IMR-90 (cell line): ENCODE data around the gene CALY. TPM values are rescaled to one million over a fixed set of nuclear protein-coding genes. Genes with fewer than 3 reads are reported as not detected.

Experiments
- ATAC-seq: fragments of 200-7000 bp; cut with Tn5 transposase; 2 replicates; pipeline ENCODE4 v1.9.1; 2020; ENCODE audit warnings: low read depth, mild to moderate bottlenecking, moderate library complexity
- BruUV-seq: library from RNA; stranded (reverse); fragments of 400-500 nt; replicated peaks from 2 replicates; lab custom pipeline; 2021; lab: Mats Ljungman, UMichigan
- CTCF ChIA-PET: fragments of 300-600 bp; formaldehyde crosslinking; extraction: SDS; loops from one replicate; lab custom pipeline; 2021; ENCODE audit warnings: antibody characterized with exemption; lab: Yijun Ruan, JAX
- POLR2A ChIA-PET: fragments of 300-600 bp; sonication (Branson Sonifier 250); formaldehyde crosslinking; loops from one replicate; lab custom pipeline; 2022; ENCODE audit warnings: antibody characterized with exemption; ENCODE audit not compliant: unreplicated experiment; lab: Charles Lee
- DNase-seq: peaks from one replicate; pipeline ENCODE4 v3.0.0; 2013
- H2AFZ ChIP-seq: replicated peaks from 2 replicates; pipeline ENCODE3; 2013; ENCODE audit warnings: low read length, mild to moderate bottlenecking; ENCODE audit not compliant: poor library complexity
- H2AK5ac ChIP-seq: 2 replicates; pipeline ENCODE4 v1.6.1; 2013; ENCODE audit warnings: low read depth, low read length, inconsistent platforms
- H2AK9ac ChIP-seq: replicated peaks from 2 replicates; pipeline ENCODE3; 2013; ENCODE audit warnings: mild to moderate bottlenecking, low read depth, low read length, moderate library complexity; ENCODE audit not compliant: poor library complexity
- H2BK120ac ChIP-seq: 2 replicates; pipeline ENCODE4 v1.6.1; 2013; ENCODE audit warnings: low read depth, low read length, inconsistent platforms
- H2BK15ac ChIP-seq: 3 replicates; pipeline ENCODE4 v1.6.1; 2013; ENCODE audit warnings: low read depth, low read length, inconsistent platforms
- H2BK20ac ChIP-seq: 2 replicates; pipeline ENCODE4 v1.6.1; 2013; ENCODE audit warnings: low read depth, mild to moderate bottlenecking, inconsistent platforms, low read length, moderate library complexity
- H2BK5ac ChIP-seq: 2 replicates; pipeline ENCODE4 v1.6.1; 2013; ENCODE audit warnings: mild to moderate bottlenecking, low read depth, low read length, inconsistent platforms; ENCODE audit not compliant: poor library complexity, severe bottlenecking
- H3K14ac ChIP-seq: replicated peaks from 2 replicates; pipeline ENCODE4 v1.6.1; 2013; ENCODE audit warnings: low read depth, low read length, inconsistent platforms
- H3K18ac ChIP-seq: 2 replicates; pipeline ENCODE4 v1.6.1; 2013; ENCODE audit warnings: low read depth, low read length, control low read depth
- H3K23ac ChIP-seq: 2 replicates; pipeline ENCODE4 v1.6.1; 2013; ENCODE audit warnings: low read depth, low read length, inconsistent platforms
- H3K27ac ChIP-seq: 2 replicates; pipeline ENCODE4 v1.5.1; 2013; ENCODE audit warnings: mild to moderate bottlenecking, control low read depth, low read length; ENCODE audit not compliant: insufficient read depth
- H3K27me3 ChIP-seq: 2 replicates; pipeline ENCODE4 v1.6.1; 2013; ENCODE audit warnings: low read length; ENCODE audit not compliant: control insufficient read depth, insufficient read depth
- H3K36me3 ChIP-seq: 2 replicates; pipeline ENCODE4 v1.6.1; 2013; ENCODE audit warnings: low read length, mixed read lengths; ENCODE audit not compliant: control insufficient read depth, insufficient read depth
- H3K4ac ChIP-seq: 2 replicates; pipeline ENCODE4 v1.6.1; 2013; ENCODE audit warnings: low read depth, low read length, inconsistent platforms
- H3K4me1 ChIP-seq: 2 replicates; pipeline ENCODE4 v1.6.1; 2013; ENCODE audit warnings: low read length, mixed read lengths; ENCODE audit not compliant: control insufficient read depth, insufficient read depth
- H3K4me2 ChIP-seq: 2 replicates; pipeline ENCODE4 v1.6.1; 2013; ENCODE audit warnings: low read depth, mild to moderate bottlenecking, control low read depth, low read length, moderate library complexity
- H3K4me3 ChIP-seq: 2 replicates; pipeline ENCODE4 v1.5.1; 2013; ENCODE audit warnings: low read depth, mild to moderate bottlenecking, control low read depth, low read length, moderate library complexity; ENCODE audit not compliant: insufficient read depth
- H3K56ac ChIP-seq: 2 replicates; pipeline ENCODE4 v1.6.1; 2013; ENCODE audit warnings: low read length, inconsistent platforms; ENCODE audit not compliant: insufficient read depth; ENCODE audit errors: extremely low read depth
- H3K79me1 ChIP-seq, 2 experiments: 2 replicates each; pipeline ENCODE4 v1.6.1; 2013; ENCODE audit warnings: low read length in 2 of 2, inconsistent platforms in 1 of 2, low read depth in 1 of 2
- H3K9ac ChIP-seq: 2 replicates; pipeline ENCODE4 v1.6.1; 2013; ENCODE audit warnings: low read depth, low read length, control low read depth
- H3K9me1 ChIP-seq: 2 replicates; pipeline ENCODE4 v1.6.1; 2013; ENCODE audit warnings: low read length, inconsistent platforms; ENCODE audit not compliant: insufficient read depth
- H3K9me3 ChIP-seq: 2 replicates; pipeline ENCODE4 v1.6.1; 2013; ENCODE audit warnings: low read length; ENCODE audit not compliant: control insufficient read depth, insufficient read depth
- H4K20me1 ChIP-seq: 2 replicates; pipeline ENCODE4 v1.6.1; 2013; ENCODE audit warnings: low read length, inconsistent platforms; ENCODE audit not compliant: insufficient read depth
- H4K5ac ChIP-seq: 2 replicates; pipeline ENCODE4 v1.6.1; 2013; ENCODE audit warnings: mild to moderate bottlenecking, low read depth, low read length, control low read depth
- H4K8ac ChIP-seq, 2 experiments: 2 replicates each; pipeline ENCODE4 v1.6.1; 2013; ENCODE audit warnings: low read depth in 2 of 2, low read length in 2 of 2, control low read depth in 1 of 2, inconsistent platforms in 1 of 2
- H4K91ac ChIP-seq: 2 replicates; pipeline ENCODE4 v1.6.1; 2013; ENCODE audit warnings: low read depth, low read length, inconsistent platforms; ENCODE audit not compliant: insufficient read depth
- BHLHE40 ChIP-seq: fragments of 150-350 bp; IDR thresholded peaks from 2 replicates; pipeline ENCODE4 v1.6.1; 2016; ENCODE audit warnings: mild to moderate bottlenecking, low read depth, low read length
- CEBPB ChIP-seq: IDR thresholded peaks from 2 replicates; pipeline ENCODE4 v1.6.1; 2012; ENCODE audit warnings: low read depth, low read length, improper control_type of control experiment
- CHD1 ChIP-seq: IDR thresholded peaks from 2 replicates; pipeline ENCODE4 v1.6.1; 2012; ENCODE audit warnings: low read depth, low read length, improper control_type of control experiment
- MAFK ChIP-seq: IDR thresholded peaks from 2 replicates; pipeline ENCODE4 v1.6.1; 2012; ENCODE audit warnings: low read depth, low read length, improper control_type of control experiment
- POLR2A ChIP-seq: IDR thresholded peaks from 2 replicates; pipeline ENCODE4 v1.6.1; 2012; ENCODE audit warnings: mild to moderate bottlenecking, low read depth, low read length
- RAD21 ChIP-seq: IDR thresholded peaks from 2 replicates; pipeline ENCODE4 v1.6.1; 2012; ENCODE audit warnings: low read length, improper control_type of control experiment
- RFX5 ChIP-seq: IDR thresholded peaks from 2 replicates; pipeline ENCODE4 v1.8.0; 2012; ENCODE audit warnings: low read depth, mild to moderate bottlenecking, low read length, moderate library complexity
- WGBS, 2 experiments: methylation state at CpG; one replicate each; pipeline versions ENCODE4 v1.1.5 to v1.1.7; 2013; ENCODE audit warnings: missing lambda C conversion rate in 2 of 2; ENCODE audit not compliant: insufficient read length in 1 of 2; ENCODE audit errors: extremely low coverage in 2 of 2; 5-methylcytosine and 5-hydroxymethylcytosine counted together
- dilution Hi-C: fragments of 300-500 bp; cut with HindIII; formaldehyde crosslinking; loops from one replicate; pipeline ENCODE4 v1.14.3; 2018; ENCODE audit warnings: low sequenced_read_pairs; ENCODE audit not compliant: unreplicated experiment
- in situ Hi-C: fragments of 300-500 bp; cut with MboI; formaldehyde crosslinking; loops from 3 replicates; pipeline ENCODE4 v1.14.3; 2019; ENCODE audit warnings: low sequenced_read_pairs, inconsistent platforms, mixed read lengths
- intact Hi-C: fragments of 100-400 bp; cut with micrococcal nuclease; formaldehyde crosslinking; loops from 2 replicates; pipeline ENCODE4 v1.10.0; 2022
- polyA plus RNA-seq, 3 experiments: library from polyadenylated mRNA; depleted of rRNA; stranded (reverse); fragments of >200 nt; gene quantifications; 2 replicates each; pipeline ENCODE4 v1.2.3, GENCODE V29; 2012; ENCODE audit warnings: low replicate concordance in 1 of 3
- total RNA-seq: library from RNA; depleted of rRNA; stranded (reverse); fragments of >200 nt; gene quantifications from 2 replicates; pipeline ENCODE4 v1.2.3, GENCODE V29; 2012
- TF ChIP-seq, protein P1 (sequence below): conservative IDR thresholded peaks from 2 replicates; pipeline ENCODE4 v1.5.1; 2012; ENCODE audit warnings: mild to moderate bottlenecking, low read depth, low read length, improper control_type of control experiment
- TF ChIP-seq, protein P2 (sequence below): fragments of 150-350 bp; IDR thresholded peaks from 2 replicates; pipeline ENCODE4 v1.6.1; 2017; ENCODE audit warnings: mild to moderate bottlenecking, antibody characterized with exemption, low read length, low read depth

CALY gene
- total and polyA plus RNA-seq, 2 of the 4 experiments (the other 2 are of a cell fraction), result 0.34 TPM; not detected in 1

DNA sequence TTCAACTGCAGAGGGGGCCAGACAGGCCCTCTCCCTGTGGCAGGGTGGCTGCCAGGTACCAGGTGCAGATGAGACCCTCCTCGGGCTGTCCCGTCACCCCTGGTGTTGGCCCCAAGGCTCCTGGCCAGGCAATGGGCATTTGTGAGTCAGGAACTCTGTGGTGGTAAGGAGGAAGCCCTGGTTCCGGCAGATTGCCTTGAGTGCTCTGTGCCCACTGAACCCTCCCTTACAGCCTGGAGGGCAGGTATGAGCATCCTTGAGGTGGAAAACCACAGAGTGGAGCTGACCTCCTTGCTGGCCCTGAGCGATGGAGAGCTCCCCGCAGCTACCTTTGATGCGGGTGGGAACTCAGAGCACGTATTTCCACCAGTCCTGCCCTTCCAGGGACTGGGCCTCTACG, 44.3 kb upstream of the CALY start:
- no TSS peak for BruUV-seq
- H3K4me3 ChIP-seq, result no peak overlapping the region
- H3K23ac ChIP-seq, result no peak overlapping the region
- peaks cover 8% of the 10 kb centered on the region; the same call in 1 of the 2 replicates for H3K9me1 ChIP-seq
- H3K4me2 ChIP-seq, result no peak overlapping the region
- no peak overlapping the region for H3K4ac ChIP-seq
- no peak overlapping the region for H2AK5ac ChIP-seq
- intact Hi-C loops, result no loop called here
- no peak overlapping the region for H2AK9ac ChIP-seq
- no peak for ATAC-seq
- H3K9ac ChIP-seq, result no peak overlapping the region
- no peak for DNase-seq
- no peak overlapping the region for H3K27ac ChIP-seq
- H3K4me1 ChIP-seq, result peaks cover 5% of the 10 kb centered on the region
- no peaks in the 10 kb centered on the region for H3K27me3 ChIP-seq
- in situ Hi-C loops, result no loop called here
- no peak overlapping the region for H4K91ac ChIP-seq
- TF ChIP-seq BHLHE40, result no peak
- no peak for TF ChIP-seq CHD1
- no peak for TF ChIP-seq RFX5
- no peak for TF ChIP-seq RAD21
- no peak for TF ChIP-seq POLR2A
- no peak for TF ChIP-seq CEBPB
- TF ChIP-seq, protein P1, sequence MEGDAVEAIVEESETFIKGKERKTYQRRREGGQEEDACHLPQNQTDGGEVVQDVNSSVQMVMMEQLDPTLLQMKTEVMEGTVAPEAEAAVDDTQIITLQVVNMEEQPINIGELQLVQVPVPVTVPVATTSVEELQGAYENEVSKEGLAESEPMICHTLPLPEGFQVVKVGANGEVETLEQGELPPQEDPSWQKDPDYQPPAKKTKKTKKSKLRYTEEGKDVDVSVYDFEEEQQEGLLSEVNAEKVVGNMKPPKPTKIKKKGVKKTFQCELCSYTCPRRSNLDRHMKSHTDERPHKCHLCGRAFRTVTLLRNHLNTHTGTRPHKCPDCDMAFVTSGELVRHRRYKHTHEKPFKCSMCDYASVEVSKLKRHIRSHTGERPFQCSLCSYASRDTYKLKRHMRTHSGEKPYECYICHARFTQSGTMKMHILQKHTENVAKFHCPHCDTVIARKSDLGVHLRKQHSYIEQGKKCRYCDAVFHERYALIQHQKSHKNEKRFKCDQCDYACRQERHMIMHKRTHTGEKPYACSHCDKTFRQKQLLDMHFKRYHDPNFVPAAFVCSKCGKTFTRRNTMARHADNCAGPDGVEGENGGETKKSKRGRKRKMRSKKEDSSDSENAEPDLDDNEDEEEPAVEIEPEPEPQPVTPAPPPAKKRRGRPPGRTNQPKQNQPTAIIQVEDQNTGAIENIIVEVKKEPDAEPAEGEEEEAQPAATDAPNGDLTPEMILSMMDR, result no peak
- TF ChIP-seq, protein P2, sequence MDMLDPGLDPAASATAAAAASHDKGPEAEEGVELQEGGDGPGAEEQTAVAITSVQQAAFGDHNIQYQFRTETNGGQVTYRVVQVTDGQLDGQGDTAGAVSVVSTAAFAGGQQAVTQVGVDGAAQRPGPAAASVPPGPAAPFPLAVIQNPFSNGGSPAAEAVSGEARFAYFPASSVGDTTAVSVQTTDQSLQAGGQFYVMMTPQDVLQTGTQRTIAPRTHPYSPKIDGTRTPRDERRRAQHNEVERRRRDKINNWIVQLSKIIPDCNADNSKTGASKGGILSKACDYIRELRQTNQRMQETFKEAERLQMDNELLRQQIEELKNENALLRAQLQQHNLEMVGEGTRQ, result no peak
- TF ChIP-seq MAFK, result no peak
- no peak overlapping the region for H2BK5ac ChIP-seq
- CTCF ChIA-PET, result no interaction called here
- no peak overlapping the region for H2BK15ac ChIP-seq
- peaks cover 5% of the 10 kb centered on the region for H3K36me3 ChIP-seq
- H4K8ac ChIP-seq, result no peak overlapping the region
- whole genome bisulfite sequencing, 2 experiments, result 100% methylated on average over 2 of the region's 8 CpGs; no CpG with 5 or more reads in 1 of the 2 experiments
- no peak overlapping the region for H3K18ac ChIP-seq
- peaks cover 0 to 10% of the 10 kb centered on the region in 2 experiments; a peak in 3 of 4 replicates for H3K79me1 ChIP-seq
- H3K14ac ChIP-seq, result no peak overlapping the region
- H4K20me1 ChIP-seq, result no peaks in the 10 kb centered on the region
- no peak overlapping the region for H3K56ac ChIP-seq
- H4K5ac ChIP-seq, result no peak overlapping the region
- no peak overlapping the region for H2BK20ac ChIP-seq
- no peaks in the 10 kb centered on the region for H3K9me3 ChIP-seq
- dilution Hi-C loops, result no loop called here
- no peak overlapping the region for H2AFZ ChIP-seq
- POLR2A ChIA-PET, result no interaction called here
- H2BK120ac ChIP-seq, result no peak overlapping the region
